Right lobe of liver (tissue), 6 donors: ENCODE results near the gene GDI1. TPM values are rescaled to one million over a fixed set of nuclear protein-coding genes. Genes with fewer than 3 reads are reported as not detected.
"Not testable (repeated sequence)": the region's sequence is repeated elsewhere in the genome, so short reads cannot be mapped to it uniquely, and the experiment has no call there.

Experiments used
- ATAC-seq, 4 donors: fragments of 200-7000 bp; cut with Tn5 transposase; one replicate each; pipeline ENCODE4 v1.9.1; 2020; ENCODE audit warnings: mild to moderate bottlenecking in 4 of 4, moderate library complexity in 4 of 4
- DNase-seq, 3 donors: peaks; one replicate each; pipeline ENCODE4 v3.0.0-alpha.2; 2020
- H3K27ac ChIP-seq, 3 donors: fragments of 200-600 bp; one replicate each; pipeline ENCODE4 v1.8.0; 2022
- H3K27me3 ChIP-seq, 2 donors: fragments of 200-600 bp; one replicate each; pipeline ENCODE4 v1.8.0; 2022
- H3K36me3 ChIP-seq, 4 donors: fragments of 200-600 bp; sonication (generic) in 1 of 4; one replicate each; pipeline versions ENCODE4 v1.5.1 to v1.8.0; 2017 to 2022; ENCODE audit warnings: control low read depth in 1 of 4
- H3K4me1 ChIP-seq, 4 donors: fragments of 200-600 bp; sonication (generic) in 1 of 4; one replicate each; pipeline versions ENCODE4 v1.5.1 to v1.8.0; 2017 to 2022; ENCODE audit warnings: control low read depth in 1 of 4
- H3K4me3 ChIP-seq, 3 donors: fragments of 200-600 bp; one replicate each; pipeline ENCODE4 v1.8.0; 2022
- H3K9me3 ChIP-seq, 4 donors: fragments of 200-600 bp; sonication (generic) in 1 of 4; one replicate each; pipeline versions ENCODE4 v1.5.1 to v1.8.0; 2017 to 2022; ENCODE audit warnings: control low read depth in 1 of 4
- CTCF ChIP-seq, 4 donors: fragments of 200-600 bp in 3 of 4; fragments of 450-650 bp in 1 of 4; IDR thresholded peaks; one replicate each; pipeline versions ENCODE4 v1.5.1 to v1.8.0; 2016 to 2022; ENCODE audit warnings: antibody characterized with exemption in 4 of 4, mild to moderate bottlenecking in 2 of 4
- POLR2A ChIP-seq: fragments of 450-650 bp; IDR thresholded peaks from one replicate; pipeline ENCODE4 v1.6.1; 2017; ENCODE audit warnings: antibody characterized with exemption, mild to moderate bottlenecking
- WGBS: methylation state at CpG from one replicate; pipeline ENCODE4 v1.1.6; 2018; ENCODE audit warnings: low coverage, low lambda C conversion rate; ENCODE audit not compliant: insufficient coverage; ENCODE audit errors: missing lambda C conversion rate; 5-methylcytosine and 5-hydroxymethylcytosine counted together
- intact Hi-C, 2 donors: fragments of 100-400 bp; cut with DNase I; formaldehyde crosslinking; loops; one replicate each; pipeline versions ENCODE4 v1.11.2 to v1.14.1; 2022
- long read RNA-seq: library from polyadenylated mRNA; unstranded; transcript quantifications from one replicate; pipeline ENCODE4 v2.0.0, GENCODE V29; 2019
- total RNA-seq, 6 experiments: library from RNA; depleted of rRNA in 2 of 6; stranded (reverse); fragments of >200 nt in 2 of 6; fragmentation: NEBNext Ultra II Directional in 3 of 6; extraction: Animal tissue kit (Norgen Biotek cat#: 25700) in 3 of 6; gene quantifications; one replicate each; pipeline versions ENCODE4 v1.1.0 to v1.2.4, GENCODE V29; 2016 to 2023
- donor health status: DM: no; HTN: yes; CAD: no.
- donor health status: DM: no; HTN: no; CAD: no.
- donor health status: DM: no; HTN: no; CAD: no.
- donor health status: DM: no; HTN: yes; CAD: no.
- donor health status: DM: no; HTN: yes; CAD: no.

GDI1 gene
- 10 to 100 TPM; 26.8 to 37.7 (median 30.9) TPM for total RNA-seq
- long read RNA-seq: 0 reads

GRCh38 chrX:154436983-154437752 lies at the start of gene GDI1:
GDI1 (plus strand) TSS chrX:154437154; CDS start chrX:154437255, 101 bp downstream.
- Histone ChIP-seq H3K4me1 (no peaks in the 10 kb centered on the region), H3K4me3 (peak within 1 kb of the TSS; percentile 70 to 77 (median 71)), H3K27ac (peak within 1 kb of the TSS; percentile 50 to 73 (median 57)), H3K36me3 (peaks cover 0 to 2% (median 0%) of the 10 kb centered on the region in 4 donors), H3K27me3 (no peaks in the 10 kb centered on the region), H3K9me3 (no peaks in the 10 kb centered on the region)
- ATAC-seq (peak; percentile 23 to 68 (median 54)), DNase-seq (peak in 1 of 3 donors; percentile 55)
- TF ChIP-seq CTCF (IDR thresholded peaks at IDR 0.05) (no peak), POLR2A (peak; percentile 34)
- 41% methylated on average over 41 of the region's 93 CpGs for WGBS
- intact Hi-C loops: no loop called here

GRCh38 chrX:154388094-154388493 lies 48.9 kb upstream of the GDI1 start:
- H3K27ac ChIP-seq, intact Hi-C loops, H3K36me3 ChIP-seq, H3K4me1 ChIP-seq, H3K9me3 ChIP-seq, H3K27me3 ChIP-seq, H3K4me3 ChIP-seq, DNase-seq: not testable (repeated sequence)
- peak; percentile 12 to 48 (median 34) for ATAC-seq
- no CpG with 5 or more reads among the region's 20 CpGs for WGBS

- ATAC-seq: peak in 3 of 4 donors; percentile 1 to 27 (median 3)
Measured at GRCh38 chrX:154388649-154389048, 48.3 kb upstream of the GDI1 start.

GRCh38 chrX:154389812-154390747 lies 46.9 kb upstream of the GDI1 start:
- H3K4me3 ChIP-seq, H3K9me3 ChIP-seq, DNase-seq, intact Hi-C loops, H3K36me3 ChIP-seq, H3K4me1 ChIP-seq, H3K27me3 ChIP-seq: not testable (repeated sequence)
- ATAC-seq: peak; percentile 83 to 91 (median 88)
- H3K27ac ChIP-seq: peak overlapping the region in 1 of 3 donors; percentile 40
- WGBS: 41% methylated on average over 16 of the region's 121 CpGs

More at GRCh38 chrX:154388649-154389048, 48.3 kb upstream of the GDI1 start:
- H3K36me3 ChIP-seq, H3K27me3 ChIP-seq, intact Hi-C loops, H3K4me3 ChIP-seq, H3K27ac ChIP-seq, H3K9me3 ChIP-seq, H3K4me1 ChIP-seq, DNase-seq: not testable (repeated sequence)
- no CpG with 5 or more reads among the region's 16 CpGs for WGBS

- H3K27me3 ChIP-seq, ATAC-seq, DNase-seq, H3K9me3 ChIP-seq, intact Hi-C loops: not testable (repeated sequence)
- Histone ChIP-seq H3K36me3 (peaks cover 0 to 18% (median 4%) of the 10 kb centered on the region in 4 donors), H3K4me1 (peaks cover 0 to 14% (median 3%) of the 10 kb centered on the region in 4 donors), H3K4me3 (peak overlapping the region in 1 of 3 donors; percentile 71), H3K27ac (peak overlapping the region in 1 of 3 donors; percentile 95)
- 76% methylated on average over 10 of the region's 17 CpGs for WGBS
Measured at GRCh38 chrX:154396363-154396762, 40.6 kb upstream of the GDI1 start.

GRCh38 chrX:154396973-154397887 lies 39.7 kb upstream of the GDI1 start:
- H3K4me3 ChIP-seq: peak overlapping the region; percentile 49 to 76 (median 71)
- H3K36me3 ChIP-seq: peaks cover 0 to 18% (median 4%) of the 10 kb centered on the region in 4 donors
- intact Hi-C loops: no loop called here
- DNase-seq: peak; percentile 81 to 84 (median 82)
- H3K4me1 ChIP-seq: peaks cover 0 to 23% (median 6%) of the 10 kb centered on the region in 4 donors
- peak overlapping the region; percentile 95 to 96 (median 95) for H3K27ac ChIP-seq
- no peaks in the 10 kb centered on the region for H3K27me3 ChIP-seq
- 59% methylated on average over 20 of the region's 53 CpGs for WGBS
- ATAC-seq: peak; percentile 74 to 85 (median 76)
- no peak for TF ChIP-seq CTCF (IDR thresholded peaks at IDR 0.05)
- peak; percentile 33 for TF ChIP-seq POLR2A
- H3K9me3 ChIP-seq: no peaks in the 10 kb centered on the region
